GM23338 (cell line): Measurements from ENCODE around the gene CCDC40. TPM values are rescaled to one million over a fixed set of nuclear protein-coding genes. Genes with fewer than 3 reads are reported as not detected.

Experiments
- ATAC-seq: fragments of 200-7000 bp; cut with Tn5 transposase; 3 replicates; pipeline ENCODE4 v1.9.1; 2020
- DNase-seq: peaks from one replicate; pipeline ENCODE4 v3.0.0-alpha.2; 2015; ENCODE audit warnings: low spot score
- H2AFZ ChIP-seq: fragments of 200-600 bp; sonication (generic); 2 replicates; pipeline ENCODE4 v1.8.0; 2016; ENCODE audit warnings: antibody characterized with exemption, mild to moderate bottlenecking, moderate library complexity
- H3F3A ChIP-seq: fragments of 200-600 bp; sonication (generic); replicated peaks from 2 replicates; pipeline ENCODE4 v1.8.0; 2017; ENCODE audit warnings: antibody characterized with exemption, mixed run types, low read depth
- H3K27ac ChIP-seq: fragments of 200-600 bp; sonication (generic); 2 replicates; pipeline ENCODE4 v1.6.1; 2016; ENCODE audit warnings: low read depth
- H3K27me3 ChIP-seq: fragments of 200-600 bp; sonication (generic); 2 replicates; pipeline ENCODE4 v1.8.0; 2016; ENCODE audit warnings: mild to moderate bottlenecking, mixed run types, moderate library complexity; ENCODE audit not compliant: insufficient read depth
- H3K36me3 ChIP-seq: fragments of 200-600 bp; sonication (generic); 2 replicates; pipeline ENCODE4 v1.8.0; 2016; ENCODE audit warnings: mild to moderate bottlenecking; ENCODE audit not compliant: insufficient read depth
- H3K4me1 ChIP-seq: fragments of 200-600 bp; sonication (generic); 2 replicates; pipeline ENCODE4 v1.8.0; 2016; ENCODE audit warnings: mild to moderate bottlenecking, moderate library complexity; ENCODE audit not compliant: insufficient read depth
- H3K4me2 ChIP-seq: fragments of 200-600 bp; sonication (generic); 2 replicates; pipeline ENCODE4 v1.7.1; 2017; ENCODE audit warnings: mixed run types
- H3K4me3 ChIP-seq: fragments of 200-600 bp; sonication (generic); 2 replicates; pipeline ENCODE4 v1.6.1; 2016; ENCODE audit warnings: mixed run types
- H3K79me2 ChIP-seq: fragments of 200-600 bp; sonication (generic); replicated peaks from 2 replicates; pipeline ENCODE4 v1.8.0; 2017; ENCODE audit warnings: mild to moderate bottlenecking; ENCODE audit not compliant: insufficient read depth
- H3K9me2 ChIP-seq: fragments of 200-600 bp; sonication (generic); 2 replicates; pipeline ENCODE4 v1.8.0; 2017; ENCODE audit not compliant: insufficient read depth
- H4K20me1 ChIP-seq: fragments of 200-600 bp; sonication (generic); replicated peaks from 2 replicates; pipeline ENCODE4 v1.8.0; 2017; ENCODE audit warnings: mild to moderate bottlenecking; ENCODE audit not compliant: insufficient read depth
- H3K27ac Mint-ChIP-seq: 2 replicates; pipeline ENCODE4 v1.8.0; 2020; ENCODE audit warnings: inconsistent platforms, mild to moderate bottlenecking, moderate library complexity, mixed read lengths
- H3K27me3 Mint-ChIP-seq: 3 replicates; pipeline ENCODE4 v1.8.0; 2022; ENCODE audit warnings: low read depth, mild to moderate bottlenecking, moderate library complexity, mixed read lengths, inconsistent platforms; ENCODE audit not compliant: insufficient read depth, poor library complexity
- H3K36me3 Mint-ChIP-seq: 3 replicates; pipeline ENCODE4 v1.8.0; 2021; ENCODE audit warnings: low read depth, mild to moderate bottlenecking, inconsistent platforms, moderate library complexity, mixed read lengths
- H3K4me1 Mint-ChIP-seq: 3 replicates; pipeline ENCODE4 v1.8.0; 2020; ENCODE audit warnings: mild to moderate bottlenecking, inconsistent platforms, mixed read lengths
- H3K4me3 Mint-ChIP-seq: 3 replicates; pipeline ENCODE4 v1.8.0; 2021; ENCODE audit warnings: moderate library complexity, mild to moderate bottlenecking, inconsistent platforms, mixed read lengths
- H3K9me3 Mint-ChIP-seq: 3 replicates; pipeline ENCODE4 v1.8.0; 2020; ENCODE audit warnings: moderate library complexity, mild to moderate bottlenecking, inconsistent platforms, mixed read lengths
- CREB1 ChIP-seq: fragments of 250-450 bp; sonication (Bioruptor Pico); IDR thresholded peaks from 2 replicates; pipeline ENCODE4 v1.5.0; 2020; ENCODE audit warnings: low read depth, mild to moderate bottlenecking, moderate library complexity
- EZH2 ChIP-seq: fragments of 200-600 bp; sonication (generic); IDR thresholded peaks from one replicate; pipeline ENCODE4 v1.8.0; 2017; ENCODE audit warnings: antibody characterized with exemption, mild to moderate bottlenecking, low read depth; ENCODE audit not compliant: unreplicated experiment
- EZH2phosphoT487 ChIP-seq: fragments of 200-600 bp; sonication (generic); IDR thresholded peaks from one replicate; pipeline ENCODE4 v1.8.1; 2018; ENCODE audit warnings: antibody characterized with exemption; ENCODE audit not compliant: unreplicated experiment
- JUNB ChIP-seq: IDR thresholded peaks from one replicate; pipeline ENCODE4 v1.6.1; 2016; ENCODE audit warnings: antibody characterized with exemption; ENCODE audit not compliant: unreplicated experiment
- NANOG ChIP-seq: IDR thresholded peaks from 2 replicates; pipeline ENCODE4 v1.6.1; 2016; ENCODE audit warnings: antibody characterized with exemption, borderline replicate concordance
- STAT1 ChIP-seq: IDR thresholded peaks from one replicate; pipeline ENCODE4 v1.6.1; 2016; ENCODE audit warnings: antibody characterized with exemption; ENCODE audit not compliant: unreplicated experiment
- ZNF114 ChIP-seq: fragments of 250-450 bp; sonication (Bioruptor Pico); IDR thresholded peaks from 2 replicates; pipeline ENCODE4 v1.5.0; 2020; ENCODE audit warnings: mild to moderate bottlenecking, moderate library complexity
- ZNF331 ChIP-seq: fragments of 250-450 bp; sonication (Bioruptor Pico); IDR thresholded peaks from 2 replicates; pipeline ENCODE4 v1.5.0; 2020; ENCODE audit warnings: low read depth, mild to moderate bottlenecking, moderate library complexity
- polyA plus RNA-seq: library from polyadenylated mRNA; unstranded; fragments of >200 nt; fragmentation: Nextera tagmentation; extraction: Ambion mirVana; gene quantifications from 2 replicates; pipeline ENCODE4 v1.2.1, GENCODE V29; 2016
- total RNA-seq: library from RNA; depleted of rRNA; stranded (reverse); fragments of >200 nt; shearing (Covaris generic); gene quantifications from 2 replicates; pipeline ENCODE4 v1.2.3, GENCODE V29; 2014
- TF ChIP-seq, protein P1 (sequence below): fragments of 250-450 bp; sonication (Bioruptor Pico); IDR thresholded peaks from 2 replicates; pipeline ENCODE4 v1.5.0; 2020; ENCODE audit warnings: mild to moderate bottlenecking, moderate library complexity

Gene CCDC40
- total and polyA plus RNA-seq, 2 experiments from 2014 or later: 7.6 to 8.1 TPM

GRCh38 chr17:80018917-80019651 is 17.4 kb upstream of the CCDC40 start (continued):
- TF ChIP-seq, protein P1, sequence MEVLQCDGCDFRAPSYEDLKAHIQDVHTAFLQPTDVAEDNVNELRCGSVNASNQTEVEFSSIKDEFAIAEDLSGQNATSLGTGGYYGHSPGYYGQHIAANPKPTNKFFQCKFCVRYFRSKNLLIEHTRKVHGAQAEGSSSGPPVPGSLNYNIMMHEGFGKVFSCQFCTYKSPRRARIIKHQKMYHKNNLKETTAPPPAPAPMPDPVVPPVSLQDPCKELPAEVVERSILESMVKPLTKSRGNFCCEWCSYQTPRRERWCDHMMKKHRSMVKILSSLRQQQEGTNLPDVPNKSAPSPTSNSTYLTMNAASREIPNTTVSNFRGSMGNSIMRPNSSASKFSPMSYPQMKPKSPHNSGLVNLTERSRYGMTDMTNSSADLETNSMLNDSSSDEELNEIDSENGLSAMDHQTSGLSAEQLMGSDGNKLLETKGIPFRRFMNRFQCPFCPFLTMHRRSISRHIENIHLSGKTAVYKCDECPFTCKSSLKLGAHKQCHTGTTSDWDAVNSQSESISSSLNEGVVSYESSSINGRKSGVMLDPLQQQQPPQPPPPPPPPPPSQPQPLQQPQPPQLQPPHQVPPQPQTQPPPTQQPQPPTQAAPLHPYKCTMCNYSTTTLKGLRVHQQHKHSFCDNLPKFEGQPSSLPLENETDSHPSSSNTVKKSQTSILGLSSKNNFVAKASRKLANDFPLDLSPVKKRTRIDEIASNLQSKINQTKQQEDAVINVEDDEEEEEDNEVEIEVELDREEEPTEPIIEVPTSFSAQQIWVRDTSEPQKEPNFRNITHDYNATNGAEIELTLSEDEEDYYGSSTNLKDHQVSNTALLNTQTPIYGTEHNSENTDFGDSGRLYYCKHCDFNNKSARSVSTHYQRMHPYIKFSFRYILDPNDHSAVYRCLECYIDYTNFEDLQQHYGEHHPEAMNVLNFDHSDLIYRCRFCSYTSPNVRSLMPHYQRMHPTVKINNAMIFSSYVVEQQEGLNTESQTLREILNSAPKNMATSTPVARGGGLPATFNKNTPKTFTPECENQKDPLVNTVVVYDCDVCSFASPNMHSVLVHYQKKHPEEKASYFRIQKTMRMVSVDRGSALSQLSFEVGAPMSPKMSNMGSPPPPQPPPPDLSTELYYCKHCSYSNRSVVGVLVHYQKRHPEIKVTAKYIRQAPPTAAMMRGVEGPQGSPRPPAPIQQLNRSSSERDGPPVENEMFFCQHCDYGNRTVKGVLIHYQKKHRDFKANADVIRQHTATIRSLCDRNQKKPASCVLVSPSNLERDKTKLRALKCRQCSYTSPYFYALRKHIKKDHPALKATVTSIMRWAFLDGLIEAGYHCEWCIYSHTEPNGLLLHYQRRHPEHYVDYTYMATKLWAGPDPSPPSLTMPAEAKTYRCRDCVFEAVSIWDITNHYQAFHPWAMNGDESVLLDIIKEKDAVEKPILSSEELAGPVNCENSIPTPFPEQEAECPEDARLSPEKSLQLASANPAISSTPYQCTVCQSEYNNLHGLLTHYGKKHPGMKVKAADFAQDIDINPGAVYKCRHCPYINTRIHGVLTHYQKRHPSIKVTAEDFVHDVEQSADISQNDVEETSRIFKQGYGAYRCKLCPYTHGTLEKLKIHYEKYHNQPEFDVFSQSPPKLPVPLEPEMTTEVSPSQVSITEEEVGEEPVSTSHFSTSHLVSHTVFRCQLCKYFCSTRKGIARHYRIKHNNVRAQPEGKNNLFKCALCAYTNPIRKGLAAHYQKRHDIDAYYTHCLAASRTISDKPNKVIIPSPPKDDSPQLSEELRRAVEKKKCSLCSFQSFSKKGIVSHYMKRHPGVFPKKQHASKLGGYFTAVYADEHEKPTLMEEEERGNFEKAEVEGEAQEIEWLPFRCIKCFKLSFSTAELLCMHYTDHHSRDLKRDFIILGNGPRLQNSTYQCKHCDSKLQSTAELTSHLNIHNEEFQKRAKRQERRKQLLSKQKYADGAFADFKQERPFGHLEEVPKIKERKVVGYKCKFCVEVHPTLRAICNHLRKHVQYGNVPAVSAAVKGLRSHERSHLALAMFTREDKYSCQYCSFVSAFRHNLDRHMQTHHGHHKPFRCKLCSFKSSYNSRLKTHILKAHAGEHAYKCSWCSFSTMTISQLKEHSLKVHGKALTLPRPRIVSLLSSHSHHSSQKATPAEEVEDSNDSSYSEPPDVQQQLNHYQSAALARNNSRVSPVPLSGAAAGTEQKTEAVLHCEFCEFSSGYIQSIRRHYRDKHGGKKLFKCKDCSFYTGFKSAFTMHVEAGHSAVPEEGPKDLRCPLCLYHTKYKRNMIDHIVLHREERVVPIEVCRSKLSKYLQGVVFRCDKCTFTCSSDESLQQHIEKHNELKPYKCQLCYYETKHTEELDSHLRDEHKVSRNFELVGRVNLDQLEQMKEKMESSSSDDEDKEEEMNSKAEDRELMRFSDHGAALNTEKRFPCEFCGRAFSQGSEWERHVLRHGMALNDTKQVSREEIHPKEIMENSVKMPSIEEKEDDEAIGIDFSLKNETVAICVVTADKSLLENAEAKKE (CRISPR knock-in tag): no peak
- TF ChIP-seq EZH2: no peak
- no peak for TF ChIP-seq NANOG
- TF ChIP-seq STAT1: no peak
- TF ChIP-seq ZNF114: no peak
- no peak for TF ChIP-seq JUNB

DNA sequence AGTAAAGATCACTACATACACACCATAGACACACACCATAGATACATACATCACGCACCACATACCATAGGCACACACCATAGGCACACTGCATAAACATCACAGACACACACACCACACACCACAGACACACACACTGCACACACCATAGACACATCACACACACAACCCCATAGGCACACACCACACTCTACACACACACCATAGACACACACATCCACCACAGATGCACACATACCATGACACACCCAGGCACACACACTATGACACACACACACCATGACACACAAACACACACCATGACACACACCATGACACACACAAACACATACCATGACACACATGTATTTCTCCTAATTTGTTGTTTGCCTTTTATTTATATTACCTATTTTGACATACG is 14.8 kb upstream of the CCDC40 start:
- no peak for ATAC-seq
- H3K79me2 ChIP-seq: peaks cover 96% of the 10 kb centered on the region
- peaks cover 11% of the 10 kb centered on the region for H3K4me1 Mint-ChIP-seq
- TF ChIP-seq ZNF114 (no peak), EZH2phosphoT487 (no peak), JUNB (no peak), CREB1 (CRISPR knock-in tag) (no peak), ZNF331 (CRISPR knock-in tag) (no peak)
- TF ChIP-seq, protein P1 (CRISPR knock-in tag): no peak

More for the DNA sequence above, 14.8 kb upstream of the CCDC40 start:
- no peaks in the 10 kb centered on the region for H3K9me3 Mint-ChIP-seq
- no peak overlapping the region for H3K4me3 ChIP-seq
- peaks cover 4% of the 10 kb centered on the region for H3K27me3 Mint-ChIP-seq
- H3K27ac Mint-ChIP-seq: no peak overlapping the region
- H3K36me3 ChIP-seq: no peaks in the 10 kb centered on the region
- H3K4me2 ChIP-seq: no peak overlapping the region
- no peak overlapping the region for H3K27ac ChIP-seq
- peaks cover 15% of the 10 kb centered on the region; the same call in 2 of the 3 replicates for H3K36me3 Mint-ChIP-seq
- no peaks in the 10 kb centered on the region for H3K9me2 ChIP-seq
- H3F3A ChIP-seq: peaks cover 2% of the 10 kb centered on the region; the same call in 1 of the 2 replicates
- no peaks in the 10 kb centered on the region for H3K27me3 ChIP-seq
- H3K4me3 Mint-ChIP-seq: no peak overlapping the region
- no peak for DNase-seq
- peaks cover 17% of the 10 kb centered on the region for H3K4me1 ChIP-seq
- no peak overlapping the region for H2AFZ ChIP-seq
- peaks cover 39% of the 10 kb centered on the region for H4K20me1 ChIP-seq
